Gastrocnemius medialis (tissue), 4 donors: Measurements from ENCODE around the gene BRICD5. TPM values are rescaled to one million over a fixed set of nuclear protein-coding genes. Genes with fewer than 3 reads are reported as not detected.

ENCODE experiments used
- ATAC-seq, 2 donors: fragments of 150-250 bp; one replicate each; pipeline ENCODE4 v1.9.1; 2016
- DNase-seq, 2 donors: peaks; one replicate each; pipeline ENCODE4 v3.0.0-alpha.2; 2019
- H3K27ac ChIP-seq, 4 donors: fragments of 200-600 bp; sonication (generic); 1 replicate in 1 of 4; 2 replicates in 3 of 4; pipeline ENCODE4 v1.5.1; 2016 to 2018; ENCODE audit warnings: mild to moderate bottlenecking in 2 of 4, moderate library complexity in 1 of 4
- H3K27me3 ChIP-seq, 3 donors: fragments of 200-600 bp; sonication (generic) in 2 of 3; 1 replicate in 1 of 3; 2 replicates in 2 of 3; pipeline versions ENCODE4 v1.5.1 to v1.6.0; 2016 to 2019; ENCODE audit warnings: mild to moderate bottlenecking in 1 of 3, moderate library complexity in 1 of 3
- H3K36me3 ChIP-seq, 2 donors: fragments of 200-600 bp; sonication (generic) in 1 of 2; one replicate each; pipeline ENCODE4 v1.5.1; 2017 to 2018
- H3K4me1 ChIP-seq, 2 donors: fragments of 200-600 bp; sonication (generic) in 1 of 2; one replicate each; pipeline ENCODE4 v1.5.1; 2016 to 2017; ENCODE audit warnings: mild to moderate bottlenecking in 2 of 2
- H3K4me3 ChIP-seq, 4 donors: fragments of 200-600 bp; sonication (generic) in 3 of 4; 1 replicate in 1 of 4; 2 replicates in 3 of 4; pipeline ENCODE4 v1.5.1; 2016 to 2019; ENCODE audit warnings: mild to moderate bottlenecking in 2 of 4
- H3K9me3 ChIP-seq, 3 donors: fragments of 200-600 bp; sonication (generic) in 2 of 3; 1 replicate in 1 of 3; 2 replicates in 2 of 3; pipeline ENCODE4 v1.5.1; 2016 to 2019
- POLR2A ChIP-seq, 2 donors: fragments of 450-650 bp; IDR thresholded peaks; one replicate each; pipeline ENCODE4 v1.6.1; 2017; ENCODE audit warnings: antibody characterized with exemption in 2 of 2, mild to moderate bottlenecking in 2 of 2, moderate library complexity in 2 of 2
- in situ Hi-C, 4 donors: fragments of 200-750 bp; cut with MboI; loops; one replicate each; pipeline versions ENCODE4 v1.15.0 to v1.8.0; 2017; ENCODE audit warnings: low sequenced_read_pairs in 4 of 4
- intact Hi-C: fragments of 100-400 bp; cut with DNase I; formaldehyde crosslinking; loops from one replicate; pipeline ENCODE4 v1.15.1; 2023; ENCODE audit warnings: low total_unique reads
- total RNA-seq, 4 donors: library from RNA; depleted of rRNA; stranded (reverse); fragments of >200 nt; gene quantifications; one replicate each; pipeline versions ENCODE4 v1.1.0 to v1.2.3, GENCODE V29; 2016
- TF ChIP-seq, protein P1 (sequence below), 5 experiments: fragments of 450-650 bp in 3 of 5; fragments of 200-600 bp in 2 of 5; sonication (generic) in 2 of 5; IDR thresholded peaks in 4 of 5; conservative IDR thresholded peaks in 1 of 5; 1 replicate in 4 of 5; 2 replicates in 1 of 5; pipeline ENCODE4 v1.5.1; 2016 to 2019; ENCODE audit warnings: antibody characterized with exemption in 5 of 5, mild to moderate bottlenecking in 3 of 5, moderate library complexity in 3 of 5

Gene BRICD5
- total RNA-seq, 4 donors from 2014 or later, result 0.15 to 2.2 (median 1.4) TPM

DNA sequence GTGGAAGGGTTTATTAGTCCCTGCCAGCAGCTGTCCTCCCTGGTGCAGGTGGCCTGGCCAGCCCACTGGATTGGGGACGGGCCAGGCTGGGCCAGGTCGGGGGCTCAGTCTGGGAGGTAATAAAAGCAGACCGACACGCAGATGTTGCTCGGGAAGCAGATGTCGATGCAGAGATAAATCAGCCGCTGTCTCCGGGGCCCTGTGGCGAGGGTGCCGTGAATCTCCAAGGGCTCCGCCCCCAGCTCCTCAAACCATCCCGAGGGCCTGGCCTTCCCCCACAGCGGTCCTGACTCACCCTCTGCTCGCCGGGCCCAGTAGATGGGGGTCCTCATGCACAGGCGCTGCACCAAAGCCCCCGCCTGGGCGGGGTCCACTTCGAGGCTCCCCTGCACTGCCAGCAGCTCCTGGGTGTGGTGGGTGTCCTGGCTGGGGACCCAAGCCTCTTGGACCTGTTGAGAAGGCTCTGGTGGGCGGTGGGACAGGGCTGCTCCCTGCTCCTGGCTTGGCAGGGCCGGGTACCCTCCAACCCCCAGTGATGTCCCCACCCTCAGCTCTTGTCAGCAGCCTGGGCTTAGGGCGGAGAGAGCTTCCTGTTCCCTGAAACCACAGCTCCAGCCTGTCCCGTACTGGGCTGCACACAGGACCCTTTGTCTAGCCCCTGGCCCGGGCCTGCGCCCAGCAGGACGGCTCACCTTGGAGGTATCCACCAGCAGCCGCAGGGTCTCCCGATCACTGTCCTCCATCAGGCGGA, 1.2 kb downstream of the BRICD5 start:
- ATAC-seq (no peak), DNase-seq (no peak)
- Histone ChIP-seq H3K27ac (peak overlapping the region in 2 of 4 donors; percentile 91), H3K27me3 (no peaks in the 10 kb centered on the region), H3K9me3 (no peaks in the 10 kb centered on the region), H3K4me1 (peaks cover 53 to 56% of the 10 kb centered on the region in 2 donors), H3K4me3 (no peak overlapping the region), H3K36me3 (peaks cover 0 to 35% of the 10 kb centered on the region in 2 donors)
- intact Hi-C loops, result loop anchor here (10.0 kb wide), 1 partner anchor 435 kb away; the partner anchor contains the start of genes EME2, MRPS34 and NME3
- TF ChIP-seq, protein P1, sequence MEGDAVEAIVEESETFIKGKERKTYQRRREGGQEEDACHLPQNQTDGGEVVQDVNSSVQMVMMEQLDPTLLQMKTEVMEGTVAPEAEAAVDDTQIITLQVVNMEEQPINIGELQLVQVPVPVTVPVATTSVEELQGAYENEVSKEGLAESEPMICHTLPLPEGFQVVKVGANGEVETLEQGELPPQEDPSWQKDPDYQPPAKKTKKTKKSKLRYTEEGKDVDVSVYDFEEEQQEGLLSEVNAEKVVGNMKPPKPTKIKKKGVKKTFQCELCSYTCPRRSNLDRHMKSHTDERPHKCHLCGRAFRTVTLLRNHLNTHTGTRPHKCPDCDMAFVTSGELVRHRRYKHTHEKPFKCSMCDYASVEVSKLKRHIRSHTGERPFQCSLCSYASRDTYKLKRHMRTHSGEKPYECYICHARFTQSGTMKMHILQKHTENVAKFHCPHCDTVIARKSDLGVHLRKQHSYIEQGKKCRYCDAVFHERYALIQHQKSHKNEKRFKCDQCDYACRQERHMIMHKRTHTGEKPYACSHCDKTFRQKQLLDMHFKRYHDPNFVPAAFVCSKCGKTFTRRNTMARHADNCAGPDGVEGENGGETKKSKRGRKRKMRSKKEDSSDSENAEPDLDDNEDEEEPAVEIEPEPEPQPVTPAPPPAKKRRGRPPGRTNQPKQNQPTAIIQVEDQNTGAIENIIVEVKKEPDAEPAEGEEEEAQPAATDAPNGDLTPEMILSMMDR (IDR thresholded peaks at IDR 0.05 in 4 of 5, conservative IDR thresholded peaks at IDR 0.05 in 1 of 5), result no peak
- TF ChIP-seq POLR2A (IDR thresholded peaks at IDR 0.05), result no peak
- in situ Hi-C loops, result no loop called here

DNA sequence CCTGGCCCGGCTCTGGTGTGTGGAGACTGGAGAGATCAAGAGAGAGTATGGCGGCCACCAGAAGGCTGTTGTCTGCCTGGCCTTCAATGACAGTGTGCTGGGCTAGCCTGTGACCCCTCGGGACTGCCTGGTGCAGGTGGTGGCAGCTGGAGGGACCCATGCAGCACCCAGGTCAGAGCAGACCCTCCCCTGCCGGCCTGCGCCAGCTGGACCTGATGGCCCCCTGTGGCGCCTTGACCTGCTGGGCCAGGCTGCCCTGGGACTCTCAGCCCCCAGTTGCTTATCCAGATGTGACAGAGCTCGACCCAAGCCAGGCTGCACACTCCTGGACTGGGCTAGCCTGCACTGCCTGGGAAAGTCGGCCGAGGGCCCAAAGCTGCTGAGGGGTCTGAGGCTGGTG, 1.9 kb downstream of the BRICD5 start:
- ATAC-seq, result no peak
- intact Hi-C loops (no loop called here), in situ Hi-C loops (no loop called here)
- Histone ChIP-seq H3K9me3 (no peaks in the 10 kb centered on the region), H3K4me3 (no peak overlapping the region), H3K27ac (peak overlapping the region in 1 of 4 donors; percentile 91), H3K4me1 (peaks cover 53% of the 10 kb centered on the region in 2 donors), H3K27me3 (no peaks in the 10 kb centered on the region), H3K36me3 (peaks cover 0 to 35% of the 10 kb centered on the region in 2 donors)
- DNase-seq, result no peak
- no peak for TF ChIP-seq POLR2A (IDR thresholded peaks at IDR 0.05)
- TF ChIP-seq, protein P1 (IDR thresholded peaks at IDR 0.05 in 4 of 5, conservative IDR thresholded peaks at IDR 0.05 in 1 of 5), result no peak

DNA sequence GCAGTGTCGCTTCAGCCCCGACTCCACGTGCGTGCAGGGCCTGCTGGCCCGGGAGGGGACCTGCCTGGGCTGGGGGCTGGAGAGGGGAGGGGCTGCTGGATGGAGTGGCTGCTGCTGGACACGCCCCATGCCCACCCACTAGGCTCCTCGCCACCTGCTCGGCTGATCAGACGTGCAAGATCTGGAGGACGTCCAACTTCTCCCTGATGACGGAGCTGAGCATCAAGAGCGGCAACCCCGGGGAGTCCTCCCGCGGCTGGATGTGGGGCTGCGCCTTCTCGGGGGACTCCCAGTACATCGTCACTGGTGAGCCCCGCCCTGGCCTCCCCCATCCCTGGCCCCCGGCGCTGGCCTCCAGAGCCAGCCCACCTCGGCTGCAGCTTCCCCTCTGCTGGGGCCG, 2.4 kb downstream of the BRICD5 start:
- H3K36me3 ChIP-seq, result peaks cover 0 to 35% of the 10 kb centered on the region in 2 donors
- in situ Hi-C loops, result no loop called here
- H3K4me3 ChIP-seq, result no peak overlapping the region
- peaks cover 48% of the 10 kb centered on the region in 2 donors for H3K4me1 ChIP-seq
- H3K27me3 ChIP-seq, result no peaks in the 10 kb centered on the region
- ATAC-seq, result no peak
- no peak overlapping the region for H3K27ac ChIP-seq
- intact Hi-C loops, result no loop called here
- DNase-seq, result no peak
- TF ChIP-seq, protein P1 (IDR thresholded peaks at IDR 0.05 in 4 of 5, conservative IDR thresholded peaks at IDR 0.05 in 1 of 5), result no peak
- TF ChIP-seq POLR2A (IDR thresholded peaks at IDR 0.05), result no peak
- no peaks in the 10 kb centered on the region for H3K9me3 ChIP-seq

DNA sequence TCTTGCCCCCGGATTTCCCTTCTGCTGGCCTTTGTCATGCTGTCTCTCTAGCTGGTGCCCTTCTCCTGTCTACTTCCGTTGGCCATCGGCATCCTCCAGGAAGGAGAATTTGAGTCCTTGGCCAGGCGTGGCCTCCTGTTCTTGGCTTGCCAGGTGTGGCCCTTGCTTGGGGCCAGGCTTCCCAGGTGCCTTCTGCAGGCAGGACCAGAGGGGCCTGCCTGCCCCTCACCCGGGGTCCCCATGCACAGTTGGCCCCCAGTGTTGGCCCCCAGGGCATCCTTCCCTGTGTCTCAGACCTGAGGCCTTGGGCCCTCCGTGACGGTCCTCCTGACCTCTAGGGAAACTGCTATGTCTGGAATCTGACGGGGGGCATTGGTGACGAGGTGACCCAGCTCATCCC, 2.8 kb downstream of the BRICD5 start:
- H3K4me1 ChIP-seq, result peaks cover 44 to 45% of the 10 kb centered on the region in 2 donors
- ATAC-seq, result no peak

More for the DNA sequence above, 2.8 kb downstream of the BRICD5 start:
- intact Hi-C loops (no loop called here), in situ Hi-C loops (no loop called here)
- Histone ChIP-seq H3K27ac (no peak overlapping the region), H3K9me3 (no peaks in the 10 kb centered on the region), H3K27me3 (no peaks in the 10 kb centered on the region), H3K4me3 (no peak overlapping the region), H3K36me3 (peaks cover 0 to 35% of the 10 kb centered on the region in 2 donors)
- DNase-seq, result no peak
- no peak for TF ChIP-seq POLR2A (IDR thresholded peaks at IDR 0.05)
- TF ChIP-seq, protein P1 (IDR thresholded peaks at IDR 0.05 in 4 of 5, conservative IDR thresholded peaks at IDR 0.05 in 1 of 5), result no peak
